AG09319 (cell line): ENCODE data around the gene AIFM2.

Source experiments
- DNase-seq: peaks from one replicate; pipeline ENCODE4 v3.0.0-alpha.2; 2010; ENCODE audit warnings: low read depth; ENCODE audit errors: extremely low read depth
- TF ChIP-seq, protein P1 (sequence below): IDR thresholded peaks from 2 replicates; pipeline ENCODE4 v1.5.1; 2011; ENCODE audit warnings: low read depth, mild to moderate bottlenecking, inconsistent platforms, low read length, moderate library complexity

AIFM2 gene

GRCh38 chr10:70064486-70064885 lies 68.1 kb downstream of the AIFM2 start:
- DNase-seq = no peak
- TF ChIP-seq, protein P1, sequence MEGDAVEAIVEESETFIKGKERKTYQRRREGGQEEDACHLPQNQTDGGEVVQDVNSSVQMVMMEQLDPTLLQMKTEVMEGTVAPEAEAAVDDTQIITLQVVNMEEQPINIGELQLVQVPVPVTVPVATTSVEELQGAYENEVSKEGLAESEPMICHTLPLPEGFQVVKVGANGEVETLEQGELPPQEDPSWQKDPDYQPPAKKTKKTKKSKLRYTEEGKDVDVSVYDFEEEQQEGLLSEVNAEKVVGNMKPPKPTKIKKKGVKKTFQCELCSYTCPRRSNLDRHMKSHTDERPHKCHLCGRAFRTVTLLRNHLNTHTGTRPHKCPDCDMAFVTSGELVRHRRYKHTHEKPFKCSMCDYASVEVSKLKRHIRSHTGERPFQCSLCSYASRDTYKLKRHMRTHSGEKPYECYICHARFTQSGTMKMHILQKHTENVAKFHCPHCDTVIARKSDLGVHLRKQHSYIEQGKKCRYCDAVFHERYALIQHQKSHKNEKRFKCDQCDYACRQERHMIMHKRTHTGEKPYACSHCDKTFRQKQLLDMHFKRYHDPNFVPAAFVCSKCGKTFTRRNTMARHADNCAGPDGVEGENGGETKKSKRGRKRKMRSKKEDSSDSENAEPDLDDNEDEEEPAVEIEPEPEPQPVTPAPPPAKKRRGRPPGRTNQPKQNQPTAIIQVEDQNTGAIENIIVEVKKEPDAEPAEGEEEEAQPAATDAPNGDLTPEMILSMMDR = no peak

- TF ChIP-seq, protein P1 = no peak
- no peak for DNase-seq
Measured at GRCh38 chr10:70063418-70064098, 69.1 kb downstream of the AIFM2 start.
